Iris pigment epithelial cell (primary cell): ENCODE results near the gene ZNF212.

ENCODE experiments used
- DNase-seq: peaks from one replicate; pipeline ENCODE4 v3.0.0-alpha.2; 2011; ENCODE audit warnings: low read depth

Gene ZNF212

DNA sequence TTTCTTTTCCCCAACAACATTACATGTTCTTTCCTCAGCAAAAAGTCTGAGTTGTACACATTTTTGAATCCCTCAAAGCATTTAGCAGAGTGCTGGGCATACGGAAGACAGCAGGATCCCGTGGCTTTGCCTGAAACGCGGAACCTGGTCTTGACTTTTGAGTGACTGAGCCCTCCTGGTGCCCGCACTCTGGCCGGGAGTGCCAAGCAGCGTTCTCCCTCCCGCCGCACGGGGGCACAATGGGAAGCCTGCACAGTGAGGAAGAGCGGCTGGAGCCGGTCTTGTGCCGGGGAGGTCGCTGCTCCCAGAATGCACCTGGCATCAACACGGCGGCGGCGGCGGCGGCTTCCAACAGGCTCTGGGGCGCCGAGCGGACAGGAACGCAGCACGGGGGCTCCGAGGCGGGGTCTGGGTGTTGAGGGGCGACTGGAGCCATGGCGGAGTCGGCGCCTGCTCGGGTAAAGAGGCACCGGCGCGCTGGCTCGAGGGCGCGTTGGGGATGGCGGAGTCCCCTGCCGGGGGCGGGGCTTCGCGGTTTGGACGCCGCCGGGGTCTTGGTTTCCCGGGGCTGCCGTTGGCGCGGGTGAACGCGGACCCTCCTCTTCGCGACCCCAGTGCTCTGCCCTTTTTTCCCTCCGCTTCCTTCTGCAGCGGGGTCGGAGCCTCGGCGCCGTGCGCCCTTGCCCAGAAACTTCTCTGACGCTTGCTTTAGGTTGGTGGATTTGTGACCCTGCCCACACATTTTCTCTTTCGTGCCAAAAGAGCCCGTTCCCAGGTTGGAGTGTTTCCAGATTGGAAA, at the start of gene ZNF212:
Gene ZNF212, plus strand, starts transcription at position 307 of the 799 bp plus-strand sequence. Its CDS starts 128 bp downstream, at position 435.
- DNase-seq = peak; percentile 91

GRCh38 chr7:149191851-149192250, 47.6 kb upstream of the ZNF212 start:
- no peak for DNase-seq

GRCh38 chr7:149194799-149195179, 44.7 kb upstream of the ZNF212 start:
- no peak for DNase-seq

GRCh38 chr7:149195180-149196150, 44.0 kb upstream of the ZNF212 start, which contains the start of gene ZNF282:
ZNF282 (plus strand) TSS chr7:149195546; CDS start chr7:149195590, 44 bp downstream.
- DNase-seq = peak; percentile 92

- no peak for DNase-seq
Observed at GRCh38 chr7:149196151-149196704, 43.2 kb upstream of the ZNF212 start.

- DNase-seq = peak; percentile 55
Observed at GRCh38 chr7:149196705-149197171, 42.7 kb upstream of the ZNF212 start.

GRCh38 chr7:149197675-149198074, 41.8 kb upstream of the ZNF212 start:
- DNase-seq = no peak

GRCh38 chr7:149198161-149198816, 41.2 kb upstream of the ZNF212 start:
- DNase-seq = no peak

DNA sequence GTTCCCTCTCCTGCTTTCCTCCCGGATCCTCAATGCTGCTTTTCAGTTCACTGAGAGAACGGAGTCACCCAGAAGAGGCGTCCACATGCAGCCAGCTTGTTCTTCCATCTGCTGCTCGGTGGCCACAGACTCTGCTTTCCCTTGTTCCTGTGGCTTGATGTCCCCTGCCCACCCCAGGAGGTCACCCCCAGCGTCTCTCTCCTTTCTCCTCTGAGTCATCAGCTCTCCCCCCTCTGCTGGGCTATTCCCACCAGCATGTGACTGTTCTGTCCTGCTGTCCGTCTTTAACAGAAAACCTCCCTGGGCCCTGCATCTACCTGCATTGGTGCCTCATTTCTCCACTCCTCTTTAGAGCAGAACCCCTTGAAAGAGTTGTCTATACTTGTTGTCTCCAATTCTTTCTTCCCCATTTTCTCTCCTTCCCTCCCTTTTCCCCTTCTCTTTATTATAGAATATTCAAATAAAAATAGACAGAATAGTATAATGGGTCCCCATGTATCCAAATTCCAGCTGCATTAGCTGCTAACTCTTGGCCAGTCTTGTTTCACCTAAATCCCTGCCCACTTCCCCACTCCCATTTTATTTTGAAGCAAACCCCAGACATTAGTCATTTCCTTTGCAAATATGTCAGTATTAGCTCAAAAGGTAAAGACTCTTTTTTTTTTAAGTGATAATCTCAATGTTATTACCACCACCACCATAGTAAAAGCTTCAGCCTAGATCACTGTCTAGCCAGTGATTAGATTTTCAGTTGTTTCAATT, 40.0 kb upstream of the ZNF212 start:
- peak; percentile 72 for DNase-seq

GRCh38 chr7:149202831-149203231, 36.6 kb upstream of the ZNF212 start:
- peak; percentile 77 for DNase-seq

DNA sequence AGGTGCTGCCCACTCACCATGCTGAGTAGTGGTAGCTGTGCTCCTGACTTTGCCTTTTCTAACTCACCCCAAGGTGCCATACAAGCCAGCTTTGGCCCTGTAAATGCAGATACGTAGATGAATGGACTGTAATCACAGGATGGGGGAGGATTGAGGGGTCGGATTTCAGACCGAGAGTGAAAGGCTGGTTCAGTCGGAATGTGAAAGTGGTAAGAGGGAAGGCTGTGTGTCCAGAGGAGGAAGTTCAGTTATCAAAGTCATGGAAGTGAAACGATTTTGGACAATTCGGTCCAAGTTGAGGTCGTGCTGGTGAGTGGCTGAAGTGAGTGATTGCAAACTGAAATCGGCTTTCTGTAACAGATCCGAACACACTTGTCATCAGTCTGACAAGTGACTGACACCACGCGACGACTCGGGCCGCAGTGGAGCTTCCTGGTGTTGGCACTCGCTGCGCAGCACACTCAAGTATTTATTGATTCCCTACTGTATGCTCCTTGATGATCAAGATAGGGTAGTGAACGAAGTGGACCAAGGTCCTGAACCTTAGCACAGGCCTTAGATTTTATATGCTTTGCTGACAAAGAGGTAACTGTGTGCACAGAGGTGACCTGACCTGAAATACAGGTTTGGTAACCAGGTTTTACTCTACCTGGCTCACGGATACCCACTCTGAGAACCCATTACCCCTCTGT, 33.6 kb upstream of the ZNF212 start:
- DNase-seq = peak; percentile 49

- no peak for DNase-seq
Observed at GRCh38 chr7:149207324-149208035, 32.0 kb upstream of the ZNF212 start.

- peak; percentile 87 for DNase-seq
Observed at GRCh38 chr7:149209518-149210269, 29.8 kb upstream of the ZNF212 start.

DNA sequence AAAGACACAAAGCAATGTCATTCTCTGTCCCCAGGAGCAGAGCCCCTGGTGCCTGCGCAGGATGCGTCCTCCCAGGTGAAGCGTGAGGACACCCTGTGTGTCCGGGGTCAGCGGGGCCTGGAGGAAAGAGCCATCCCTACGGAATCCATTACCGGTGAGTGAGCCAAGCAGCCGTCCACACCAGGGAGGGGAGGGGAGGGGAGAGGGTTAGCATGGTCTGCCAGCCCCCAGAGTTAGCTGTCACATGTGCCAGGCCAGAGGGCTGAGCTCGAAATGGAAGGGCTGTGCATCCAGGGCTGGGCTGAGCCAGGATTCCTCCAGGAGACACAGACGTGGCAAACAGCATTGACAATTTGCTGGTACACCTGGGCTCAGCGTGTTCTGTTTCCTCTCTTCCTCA, 28.9 kb upstream of the ZNF212 start:
- DNase-seq = no peak

GRCh38 chr7:149214020-149214720, 25.3 kb upstream of the ZNF212 start:
- no peak for DNase-seq

GRCh38 chr7:149216402-149216801, 23.0 kb upstream of the ZNF212 start:
- DNase-seq = no peak

- no peak for DNase-seq
Observed at GRCh38 chr7:149217570-149217969, 21.9 kb upstream of the ZNF212 start.
